HTR-8/SVneo (cell line): ENCODE results near the gene FGGY.

ENCODE experiments used
- DNase-seq: peaks from one replicate; pipeline ENCODE4 v3.0.0; 2011; ENCODE audit warnings: low spot score, mixed read lengths; ENCODE audit not compliant: insufficient read length
- FAIRE-seq: peaks from 2 replicates; lab custom pipeline; 2011; peaks lifted over from hg19 to GRCh38; lab: Jason Lieb, UNC

FGGY gene

GRCh38 chr1:59406437-59407164, 109.7 kb downstream of the FGGY start:
- FAIRE-seq (no peak), DNase-seq (no peak)

GRCh38 chr1:59408608-59409240, 111.8 kb downstream of the FGGY start:
- FAIRE-seq (no peak), DNase-seq (no peak)

GRCh38 chr1:59409549-59409948, 112.7 kb downstream of the FGGY start:
- no peak for DNase-seq
- no peak for FAIRE-seq

- DNase-seq = no peak
- FAIRE-seq = no peak
These were observed 113.1 kb downstream of the FGGY start for GRCh38 chr1:59409986-59410385.

- FAIRE-seq (no peak), DNase-seq (no peak)
These were observed 113.6 kb downstream of the FGGY start for GRCh38 chr1:59410457-59410856.

GRCh38 chr1:59411147-59411546, 114.3 kb downstream of the FGGY start:
- DNase-seq = no peak
- no peak for FAIRE-seq

GRCh38 chr1:59412718-59413326, 115.9 kb downstream of the FGGY start:
- DNase-seq = no peak
- no peak for FAIRE-seq

GRCh38 chr1:59413327-59413720, 116.4 kb downstream of the FGGY start:
- FAIRE-seq = no peak
- no peak for DNase-seq

GRCh38 chr1:59414406-59415133, 117.7 kb downstream of the FGGY start:
- no peak for FAIRE-seq

GRCh38 chr1:59415286-59415850, 118.5 kb downstream of the FGGY start:
- FAIRE-seq = no peak
- no peak for DNase-seq

More at GRCh38 chr1:59414406-59415133, 117.7 kb downstream of the FGGY start:
- DNase-seq = peak; percentile 10

- FAIRE-seq (no peak), DNase-seq (no peak)
These were observed 119.0 kb downstream of the FGGY start for GRCh38 chr1:59415881-59416280.

- FAIRE-seq (no peak), DNase-seq (no peak)
These were observed 120.5 kb downstream of the FGGY start for GRCh38 chr1:59417406-59417805.

- FAIRE-seq (no peak), DNase-seq (no peak)
These were observed 121.7 kb downstream of the FGGY start for GRCh38 chr1:59418363-59419144.

GRCh38 chr1:59419361-59420140, 122.7 kb downstream of the FGGY start:
- DNase-seq = no peak
- FAIRE-seq = no peak

GRCh38 chr1:59421232-59421920, 124.5 kb downstream of the FGGY start:
- FAIRE-seq = no peak
- DNase-seq = no peak

- no peak for FAIRE-seq
- DNase-seq = no peak
These were observed 126.2 kb downstream of the FGGY start for GRCh38 chr1:59422921-59423575.

GRCh38 chr1:59427155-59427554, 130.3 kb downstream of the FGGY start:
- DNase-seq = peak; percentile 59
- peak; percentile 71 for FAIRE-seq

- FAIRE-seq (no peak), DNase-seq (no peak)
These were observed 130.9 kb downstream of the FGGY start for GRCh38 chr1:59427784-59428183.
